Panc1 (cell line): Measurements from ENCODE around the gene ABCC11. TPM values are rescaled to one million over a fixed set of nuclear protein-coding genes. Genes with fewer than 3 reads are reported as not detected.

ENCODE experiments used
- ATAC-seq: fragments of 200-7000 bp; cut with Tn5 transposase; 2 replicates; pipeline ENCODE4 v1.9.1; 2020; ENCODE audit warnings: mild to moderate bottlenecking, moderate library complexity
- BruUV-seq: library from RNA; stranded (reverse); fragments of 400-500 nt; replicated peaks from 2 replicates; lab custom pipeline; 2021; lab: Mats Ljungman, UMichigan
- CTCF ChIA-PET: fragments of 300-600 bp; sonication (Branson Sonifier 250); formaldehyde crosslinking; loops from one replicate; lab custom pipeline; 2022; ENCODE audit warnings: antibody characterized with exemption; lab: Charles Lee
- POLR2A ChIA-PET: fragments of 300-600 bp; sonication (Branson Sonifier 250); formaldehyde crosslinking; loops from one replicate; lab custom pipeline; 2022; ENCODE audit warnings: antibody characterized with exemption; lab: Charles Lee
- DNase-seq: peaks from one replicate; pipeline ENCODE4 v3.0.0-alpha.2; 2010; ENCODE audit warnings: low read depth, low spot score
- H3K27ac ChIP-seq: 2 replicates; pipeline ENCODE4 v1.5.1; 2011; ENCODE audit warnings: mild to moderate bottlenecking, low read length, inconsistent platforms
- H3K27me3 ChIP-seq: fragments of 200-500 bp; sonication (Bioruptor generic); 2 replicates; pipeline ENCODE4 v1.6.0; 2014; ENCODE audit warnings: low read length, inconsistent platforms; ENCODE audit not compliant: control insufficient read depth, insufficient read depth
- H3K36me3 ChIP-seq: fragments of 200-500 bp; sonication (Bioruptor generic); 2 replicates; pipeline ENCODE4 v1.5.1; 2014; ENCODE audit warnings: inconsistent platforms, mild to moderate bottlenecking, low read length, moderate library complexity; ENCODE audit not compliant: control insufficient read depth, insufficient read depth
- H3K4me1 ChIP-seq: 2 replicates; pipeline ENCODE4 v1.5.1; 2011; ENCODE audit warnings: inconsistent platforms, mild to moderate bottlenecking, low read length, moderate library complexity; ENCODE audit not compliant: control insufficient read depth, insufficient read depth
- H3K4me3 ChIP-seq, 2 experiments: 2 replicates each; pipeline ENCODE4 v1.5.1; 2011 to 2012; ENCODE audit warnings: low read depth in 2 of 2, low read length in 2 of 2, mild to moderate bottlenecking in 2 of 2, inconsistent platforms in 1 of 2, moderate library complexity in 1 of 2
- H3K9me3 ChIP-seq: fragments of 200-500 bp; sonication (Bioruptor generic); 2 replicates; pipeline ENCODE4 v1.5.1; 2014; ENCODE audit warnings: low read depth, mild to moderate bottlenecking, inconsistent platforms, low read length, moderate library complexity; ENCODE audit not compliant: control insufficient read depth, insufficient read depth
- POLR2AphosphoS5 ChIP-seq: IDR thresholded peaks from 2 replicates; pipeline ENCODE4 v1.6.1; 2012; ENCODE audit warnings: mild to moderate bottlenecking, low read depth, low read length, moderate library complexity
- SIN3A ChIP-seq: IDR thresholded peaks from 2 replicates; pipeline ENCODE4 v1.6.1; 2012; ENCODE audit warnings: low read depth, mild to moderate bottlenecking, low read length, moderate library complexity, borderline replicate concordance; ENCODE audit not compliant: insufficient read depth
- TCF7L2 ChIP-seq: IDR thresholded peaks from 2 replicates; pipeline ENCODE4 v1.6.1; 2011; ENCODE audit warnings: mild to moderate bottlenecking, low read depth, low read length, inconsistent platforms
- in situ Hi-C: cut with HindIII; loops from 2 replicates; pipeline ENCODE4 v1.10.0; 2016; ENCODE audit warnings: low sequenced_read_pairs, low pct_unique_long_range_greater_than_20kb
- intact Hi-C: fragments of 100-400 bp; cut with micrococcal nuclease; formaldehyde crosslinking; loops from one replicate; pipeline ENCODE4 v1.10.0; 2022; ENCODE audit not compliant: unreplicated experiment
- total RNA-seq: library from RNA; stranded (reverse); gene quantifications from one replicate; pipeline ENCODE4 v1.2.1, GENCODE V29; 2021; ENCODE audit not compliant: unreplicated experiment
- TF ChIP-seq, protein P1 (sequence below): fragments of 450-650 bp; IDR thresholded peaks from 2 replicates; pipeline ENCODE4 v1.5.1; 2017; ENCODE audit warnings: mild to moderate bottlenecking
- TF ChIP-seq, protein P2 (sequence below), 2 experiments: IDR thresholded peaks; 2 replicates each; pipeline ENCODE4 v1.6.1; 2011 to 2012; ENCODE audit warnings: low read depth in 2 of 2, control low read depth in 1 of 2, low read length in 1 of 2, mild to moderate bottlenecking in 1 of 2, moderate library complexity in 1 of 2; ENCODE audit not compliant: insufficient read depth in 1 of 2

The ABCC11 gene
- total RNA-seq, 1 experiment from 2014 or later = not detected

DNA sequence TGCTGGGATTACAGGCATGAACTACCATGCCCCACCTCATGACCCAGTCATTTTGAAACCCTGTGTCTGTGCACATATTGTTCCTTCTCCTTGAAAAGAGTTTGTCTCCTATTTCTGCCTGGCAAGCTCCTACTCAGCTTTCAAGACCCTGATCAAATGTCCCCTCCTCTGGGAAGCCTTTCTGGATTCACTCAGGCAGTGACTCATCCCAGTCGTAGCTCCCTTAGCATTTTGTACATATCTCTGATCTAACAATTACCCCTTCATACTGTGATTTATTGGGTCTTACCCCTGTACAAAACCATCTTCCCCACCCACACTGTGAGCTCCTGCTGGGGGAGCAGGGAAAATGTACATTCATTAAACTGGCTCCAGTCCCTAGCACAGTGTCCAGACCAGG is 73.5 kb downstream of the ABCC11 start:
- TF ChIP-seq, protein P1, sequence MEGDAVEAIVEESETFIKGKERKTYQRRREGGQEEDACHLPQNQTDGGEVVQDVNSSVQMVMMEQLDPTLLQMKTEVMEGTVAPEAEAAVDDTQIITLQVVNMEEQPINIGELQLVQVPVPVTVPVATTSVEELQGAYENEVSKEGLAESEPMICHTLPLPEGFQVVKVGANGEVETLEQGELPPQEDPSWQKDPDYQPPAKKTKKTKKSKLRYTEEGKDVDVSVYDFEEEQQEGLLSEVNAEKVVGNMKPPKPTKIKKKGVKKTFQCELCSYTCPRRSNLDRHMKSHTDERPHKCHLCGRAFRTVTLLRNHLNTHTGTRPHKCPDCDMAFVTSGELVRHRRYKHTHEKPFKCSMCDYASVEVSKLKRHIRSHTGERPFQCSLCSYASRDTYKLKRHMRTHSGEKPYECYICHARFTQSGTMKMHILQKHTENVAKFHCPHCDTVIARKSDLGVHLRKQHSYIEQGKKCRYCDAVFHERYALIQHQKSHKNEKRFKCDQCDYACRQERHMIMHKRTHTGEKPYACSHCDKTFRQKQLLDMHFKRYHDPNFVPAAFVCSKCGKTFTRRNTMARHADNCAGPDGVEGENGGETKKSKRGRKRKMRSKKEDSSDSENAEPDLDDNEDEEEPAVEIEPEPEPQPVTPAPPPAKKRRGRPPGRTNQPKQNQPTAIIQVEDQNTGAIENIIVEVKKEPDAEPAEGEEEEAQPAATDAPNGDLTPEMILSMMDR = no peak
- TF ChIP-seq SIN3A (no peak), TCF7L2 (no peak)
- H3K4me3 ChIP-seq = no peak overlapping the region
- ATAC-seq (no peak), DNase-seq (no peak)
- H3K27ac ChIP-seq = no peak overlapping the region
- intact Hi-C loops (no loop called here), in situ Hi-C loops (no loop called here)
- H3K9me3 ChIP-seq = no peaks in the 10 kb centered on the region
- CTCF ChIA-PET = interaction anchor here (1.0 kb wide), 1 partner anchor 457 kb away, joined by 3 read pairs; no protein-coding TSS in a partner anchor
- POLR2A ChIA-PET = no interaction called here
- no peaks in the 10 kb centered on the region for H3K27me3 ChIP-seq
- BruUV-seq = no TSS peak
- no peaks in the 10 kb centered on the region for H3K4me1 ChIP-seq
- H3K36me3 ChIP-seq = no peaks in the 10 kb centered on the region

DNA sequence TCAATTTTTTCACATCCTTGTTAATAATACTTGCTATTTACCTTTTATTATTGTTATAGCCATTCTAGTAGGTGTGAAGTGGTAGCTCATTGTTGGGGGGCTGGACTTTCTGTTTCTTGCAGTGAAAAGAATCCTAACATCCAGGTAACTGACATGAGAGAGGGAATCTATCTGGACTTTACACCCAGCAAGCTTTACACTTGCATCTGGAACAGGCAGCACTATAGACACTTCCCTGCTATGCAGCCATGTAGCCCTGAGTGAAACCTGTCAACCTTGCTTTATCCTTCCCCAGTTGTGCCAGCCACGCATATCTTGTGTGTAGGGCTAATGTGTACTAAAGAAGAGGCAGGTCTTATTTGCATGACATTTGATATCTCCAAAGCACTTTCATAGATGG is 74.7 kb downstream of the ABCC11 start:
- H3K9me3 ChIP-seq = no peaks in the 10 kb centered on the region
- ChIA-PET CTCF (no interaction called here), POLR2A (no interaction called here)
- no peak overlapping the region for H3K4me3 ChIP-seq
- H3K4me1 ChIP-seq = no peaks in the 10 kb centered on the region
- BruUV-seq = no TSS peak
- intact Hi-C loops (no loop called here), in situ Hi-C loops (no loop called here)
- no peaks in the 10 kb centered on the region for H3K27me3 ChIP-seq
- no peak for TF ChIP-seq SIN3A
- TF ChIP-seq POLR2AphosphoS5 = no peak
- TF ChIP-seq TCF7L2 = no peak
- TF ChIP-seq, protein P2, sequence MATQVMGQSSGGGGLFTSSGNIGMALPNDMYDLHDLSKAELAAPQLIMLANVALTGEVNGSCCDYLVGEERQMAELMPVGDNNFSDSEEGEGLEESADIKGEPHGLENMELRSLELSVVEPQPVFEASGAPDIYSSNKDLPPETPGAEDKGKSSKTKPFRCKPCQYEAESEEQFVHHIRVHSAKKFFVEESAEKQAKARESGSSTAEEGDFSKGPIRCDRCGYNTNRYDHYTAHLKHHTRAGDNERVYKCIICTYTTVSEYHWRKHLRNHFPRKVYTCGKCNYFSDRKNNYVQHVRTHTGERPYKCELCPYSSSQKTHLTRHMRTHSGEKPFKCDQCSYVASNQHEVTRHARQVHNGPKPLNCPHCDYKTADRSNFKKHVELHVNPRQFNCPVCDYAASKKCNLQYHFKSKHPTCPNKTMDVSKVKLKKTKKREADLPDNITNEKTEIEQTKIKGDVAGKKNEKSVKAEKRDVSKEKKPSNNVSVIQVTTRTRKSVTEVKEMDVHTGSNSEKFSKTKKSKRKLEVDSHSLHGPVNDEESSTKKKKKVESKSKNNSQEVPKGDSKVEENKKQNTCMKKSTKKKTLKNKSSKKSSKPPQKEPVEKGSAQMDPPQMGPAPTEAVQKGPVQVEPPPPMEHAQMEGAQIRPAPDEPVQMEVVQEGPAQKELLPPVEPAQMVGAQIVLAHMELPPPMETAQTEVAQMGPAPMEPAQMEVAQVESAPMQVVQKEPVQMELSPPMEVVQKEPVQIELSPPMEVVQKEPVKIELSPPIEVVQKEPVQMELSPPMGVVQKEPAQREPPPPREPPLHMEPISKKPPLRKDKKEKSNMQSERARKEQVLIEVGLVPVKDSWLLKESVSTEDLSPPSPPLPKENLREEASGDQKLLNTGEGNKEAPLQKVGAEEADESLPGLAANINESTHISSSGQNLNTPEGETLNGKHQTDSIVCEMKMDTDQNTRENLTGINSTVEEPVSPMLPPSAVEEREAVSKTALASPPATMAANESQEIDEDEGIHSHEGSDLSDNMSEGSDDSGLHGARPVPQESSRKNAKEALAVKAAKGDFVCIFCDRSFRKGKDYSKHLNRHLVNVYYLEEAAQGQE (IDR thresholded peaks at IDR 0.05; ENCODE audit: insufficient read depth in 1 of 2, low read depth in 2 of 2, low read length in 1 of 2) = no peak
- TF ChIP-seq, protein P1 = no peak
- ATAC-seq (no peak), DNase-seq (no peak)
- H3K27ac ChIP-seq = no peak overlapping the region
- no peaks in the 10 kb centered on the region for H3K36me3 ChIP-seq
